ENCODE data around the gene FDPS. TPM values are rescaled to one million over a fixed set of nuclear protein-coding genes. Genes with fewer than 3 reads are reported as not detected.

Gene FDPS
- total and polyA plus RNA-seq, 7 donors = 46.2 to 85.2 (median 53.7) TPM

DNA sequence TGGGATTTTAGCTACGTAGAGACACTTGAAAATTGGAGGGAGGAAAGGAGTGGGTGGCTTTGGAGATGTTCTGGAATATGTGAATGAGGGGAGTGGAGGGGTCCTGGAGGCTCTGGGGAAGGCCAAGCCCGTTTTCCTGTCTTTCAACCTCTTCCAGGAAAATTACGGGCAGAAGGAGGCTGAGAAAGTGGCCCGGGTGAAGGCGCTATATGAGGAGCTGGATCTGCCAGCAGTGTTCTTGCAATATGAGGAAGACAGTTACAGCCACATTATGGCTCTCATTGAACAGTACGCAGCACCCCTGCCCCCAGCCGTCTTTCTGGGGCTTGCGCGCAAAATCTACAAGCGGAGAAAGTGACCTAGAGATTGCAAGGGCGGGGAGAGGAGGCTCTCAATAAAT, 11.6 kb downstream of the FDPS start:
- peak overlapping the region; percentile 96 for H3K4me3 ChIP-seq
- peaks cover 0 to 24% of the 10 kb centered on the region in 2 donors for H3K36me3 ChIP-seq (ENCODE audit: insufficient read depth in 1 of 2, low read depth in 1 of 2)
- H3K27ac ChIP-seq = peak overlapping the region; percentile 9
- no peak for DNase-seq
- peaks cover 22% of the 10 kb centered on the region for H3K4me1 ChIP-seq
- TF ChIP-seq, protein P1, sequence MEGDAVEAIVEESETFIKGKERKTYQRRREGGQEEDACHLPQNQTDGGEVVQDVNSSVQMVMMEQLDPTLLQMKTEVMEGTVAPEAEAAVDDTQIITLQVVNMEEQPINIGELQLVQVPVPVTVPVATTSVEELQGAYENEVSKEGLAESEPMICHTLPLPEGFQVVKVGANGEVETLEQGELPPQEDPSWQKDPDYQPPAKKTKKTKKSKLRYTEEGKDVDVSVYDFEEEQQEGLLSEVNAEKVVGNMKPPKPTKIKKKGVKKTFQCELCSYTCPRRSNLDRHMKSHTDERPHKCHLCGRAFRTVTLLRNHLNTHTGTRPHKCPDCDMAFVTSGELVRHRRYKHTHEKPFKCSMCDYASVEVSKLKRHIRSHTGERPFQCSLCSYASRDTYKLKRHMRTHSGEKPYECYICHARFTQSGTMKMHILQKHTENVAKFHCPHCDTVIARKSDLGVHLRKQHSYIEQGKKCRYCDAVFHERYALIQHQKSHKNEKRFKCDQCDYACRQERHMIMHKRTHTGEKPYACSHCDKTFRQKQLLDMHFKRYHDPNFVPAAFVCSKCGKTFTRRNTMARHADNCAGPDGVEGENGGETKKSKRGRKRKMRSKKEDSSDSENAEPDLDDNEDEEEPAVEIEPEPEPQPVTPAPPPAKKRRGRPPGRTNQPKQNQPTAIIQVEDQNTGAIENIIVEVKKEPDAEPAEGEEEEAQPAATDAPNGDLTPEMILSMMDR (IDR thresholded peaks at IDR 0.05) = no peak
- ATAC-seq = no peak
- no peaks in the 10 kb centered on the region for H3K27me3 ChIP-seq (ENCODE audit: insufficient read depth in 3 of 3, low read length in 2 of 3)
- intact Hi-C loops (cut with DNase I) = loop anchor here (5.0 to 10.0 kb wide), 3 partner anchors 43 to 275 kb away; partner anchors contain the start of gene HCN3 (in 1 of the 2)
- 35 to 36% (median 36%) methylated on average over 11 of the region's 11 CpGs for WGBS, 3 donors
- H3K9me3 ChIP-seq = no peaks in the 10 kb centered on the region

DNA sequence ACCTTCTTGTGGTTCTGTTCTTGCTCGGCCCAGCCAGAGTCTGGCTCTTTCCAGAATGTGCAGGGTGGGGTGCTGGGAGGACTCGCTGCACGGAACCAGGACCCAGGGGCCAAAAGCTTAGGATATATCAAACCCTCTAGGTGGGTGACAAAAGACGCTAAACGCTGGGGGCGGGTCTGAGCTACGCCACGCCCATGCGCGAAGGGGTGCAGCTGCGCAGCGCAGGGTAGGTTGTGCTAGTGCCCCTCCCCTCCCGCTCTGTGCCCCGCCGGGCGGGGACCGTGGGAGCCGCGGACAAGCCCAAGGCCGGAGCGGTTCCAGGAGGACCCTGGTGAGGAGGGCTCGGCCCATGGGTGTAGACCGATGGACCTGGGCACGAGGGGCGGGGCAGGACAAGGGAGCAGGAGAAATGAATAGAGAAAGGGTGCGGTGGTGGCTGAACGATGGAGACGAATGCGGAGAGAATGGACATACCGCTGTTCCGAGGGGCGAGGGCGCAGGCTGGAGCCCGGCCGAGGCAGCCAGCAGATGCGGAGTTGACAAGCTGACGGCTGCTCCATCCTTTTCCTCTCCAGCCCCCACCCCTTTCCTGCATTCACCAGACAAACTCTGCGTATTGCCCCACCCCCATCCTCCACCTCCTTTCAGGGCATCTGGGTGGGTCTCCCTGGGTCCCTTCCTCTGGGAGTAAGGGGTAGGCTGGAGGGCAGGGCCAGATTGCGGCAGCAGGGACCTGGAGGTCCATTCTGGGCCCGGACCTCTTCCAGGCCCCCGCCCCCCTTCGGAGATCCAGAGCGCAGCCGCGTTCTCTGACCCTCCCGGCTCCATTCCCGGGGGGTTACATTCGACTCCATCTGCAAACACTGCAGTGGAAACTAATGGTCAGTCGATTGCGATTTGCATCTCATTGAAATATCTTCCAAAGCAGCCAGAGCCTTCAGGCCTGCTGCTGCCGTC, 12.3 kb downstream of the FDPS start, which contains the start of gene RUSC1:
Gene RUSC1 (plus strand): TSS at position 234 of the 957 bp plus-strand sequence. CDS start 880 bp downstream, outside the sequence.
- ATAC-seq (peak; percentile 20 to 41 (median 30)), DNase-seq (peak; percentile 81 to 88)
- WGBS, 3 donors = 9 to 12% (median 10%) methylated on average over 41 to 51 of the region's 51 CpGs
- Histone ChIP-seq H3K27ac (peak within 1 kb of the TSS; percentile 82), H3K4me1 (peaks cover 24% of the 10 kb centered on the region), H3K4me3 (peak within 1 kb of the TSS; percentile 96), H3K36me3 (ENCODE audit: insufficient read depth in 1 of 2, low read depth in 1 of 2) (peaks cover 0 to 20% of the 10 kb centered on the region in 2 donors), H3K9me3 (no peaks in the 10 kb centered on the region), H3K27me3 (ENCODE audit: insufficient read depth in 3 of 3, low read length in 2 of 3) (no peaks in the 10 kb centered on the region)
- intact Hi-C loops (cut with DNase I) = loop anchor here (5.0 to 10.0 kb wide), 3 partner anchors 44 to 274 kb away; partner anchors contain the start of gene HCN3 (in 1 of the 2)
- TF ChIP-seq, protein P1 (IDR thresholded peaks at IDR 0.05) = no peak

DNA sequence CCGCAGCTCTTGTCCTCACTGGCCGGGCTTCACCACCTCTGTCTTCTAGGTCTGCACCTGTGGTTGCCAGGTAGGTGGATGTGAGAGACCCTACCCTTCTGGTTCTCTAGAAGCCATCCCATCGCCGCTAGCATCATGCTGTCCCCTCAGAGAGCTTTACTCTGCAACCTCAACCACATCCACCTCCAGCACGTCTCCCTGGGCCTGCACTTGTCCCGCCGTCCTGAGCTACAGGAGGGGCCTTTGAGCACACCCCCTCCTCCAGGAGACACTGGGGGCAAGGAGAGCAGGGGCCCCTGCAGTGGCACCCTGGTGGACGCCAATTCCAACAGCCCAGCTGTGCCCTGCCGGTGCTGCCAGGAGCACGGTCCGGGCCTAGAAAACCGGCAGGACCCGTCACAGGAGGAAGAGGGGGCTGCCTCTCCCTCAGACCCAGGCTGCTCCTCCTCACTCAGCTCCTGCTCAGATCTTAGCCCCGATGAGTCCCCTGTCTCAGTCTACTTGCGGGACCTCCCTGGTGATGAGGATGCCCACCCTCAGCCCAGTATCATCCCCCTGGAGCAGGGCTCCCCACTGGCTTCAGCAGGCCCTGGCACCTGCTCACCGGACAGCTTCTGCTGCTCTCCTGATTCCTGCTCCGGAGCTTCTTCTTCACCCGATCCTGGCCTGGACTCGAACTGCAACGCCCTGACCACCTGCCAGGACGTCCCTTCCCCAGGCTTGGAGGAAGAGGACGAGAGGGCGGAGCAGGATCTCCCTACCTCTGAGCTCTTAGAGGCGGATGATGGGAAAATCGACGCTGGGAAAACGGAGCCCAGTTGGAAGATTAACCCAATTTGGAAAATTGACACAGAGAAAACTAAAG, 13.2 kb downstream of the FDPS start:
- intact Hi-C loops (cut with DNase I) = loop anchor here (2.0 to 10.0 kb wide), 5 partner anchors 45 to 273 kb away; partner anchors contain the start of gene HCN3 (in 2 of the 2)
- TF ChIP-seq, protein P1 (IDR thresholded peaks at IDR 0.05) = no peak
- Histone ChIP-seq H3K9me3 (no peaks in the 10 kb centered on the region), H3K36me3 (ENCODE audit: insufficient read depth in 1 of 2, low read depth in 1 of 2) (peaks cover 0 to 28% of the 10 kb centered on the region in 2 donors), H3K27me3 (ENCODE audit: insufficient read depth in 3 of 3, low read length in 2 of 3) (no peaks in the 10 kb centered on the region), H3K4me3 (peak overlapping the region; percentile 96), H3K27ac (peak overlapping the region; percentile 82), H3K4me1 (peaks cover 24% of the 10 kb centered on the region)
- no peak for ATAC-seq
- no peak for DNase-seq
- 33 to 36% (median 34%) methylated on average over 27 of the region's 27 CpGs for WGBS, 3 donors

DNA sequence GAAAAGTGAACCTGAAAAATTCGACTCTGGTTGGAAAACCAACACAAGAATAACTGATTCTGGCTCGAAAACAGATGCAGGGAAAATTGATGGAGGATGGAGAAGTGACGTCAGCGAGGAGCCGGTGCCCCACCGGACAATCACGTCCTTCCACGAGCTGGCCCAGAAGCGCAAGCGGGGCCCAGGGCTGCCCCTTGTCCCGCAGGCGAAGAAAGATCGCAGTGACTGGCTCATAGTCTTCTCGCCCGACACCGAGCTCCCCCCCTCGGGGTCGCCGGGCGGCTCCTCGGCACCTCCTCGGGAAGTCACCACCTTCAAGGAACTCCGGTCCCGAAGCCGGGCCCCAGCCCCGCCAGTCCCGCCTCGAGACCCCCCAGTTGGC, 13.9 kb downstream of the FDPS start:
- Histone ChIP-seq H3K4me3 (peak overlapping the region; percentile 96), H3K9me3 (no peaks in the 10 kb centered on the region), H3K36me3 (ENCODE audit: insufficient read depth in 1 of 2, low read depth in 1 of 2) (peaks cover 0 to 30% of the 10 kb centered on the region in 2 donors), H3K27ac (peak overlapping the region; percentile 82), H3K4me1 (peaks cover 24% of the 10 kb centered on the region), H3K27me3 (ENCODE audit: insufficient read depth in 3 of 3, low read length in 2 of 3) (no peaks in the 10 kb centered on the region)
- DNase-seq (peak in 1 of 2 donors; percentile 62), ATAC-seq (no peak)
- 3 to 7% (median 6%) methylated on average over 22 to 28 of the region's 28 CpGs for WGBS, 3 donors
- TF ChIP-seq, protein P1 (IDR thresholded peaks at IDR 0.05) = no peak
- intact Hi-C loops (cut with DNase I) = loop anchor here (2.0 to 10.0 kb wide), 5 partner anchors 45 to 272 kb away; partner anchors contain the start of gene HCN3 (in 2 of the 2)

Measured in psoas muscle (tissue), 8 donors.